PC-9 (cell line): ENCODE results near the gene RNF220. TPM values are rescaled to one million over a fixed set of nuclear protein-coding genes. Genes with fewer than 3 reads are reported as not detected.

Experiments
- BruUV-seq: library from RNA; stranded (reverse); fragments of 400-500 nt; replicated peaks from 2 replicates; lab custom pipeline; 2021; lab: Mats Ljungman, UMichigan
- CTCF ChIA-PET: fragments of 300-600 bp; sonication (Branson Sonifier 250); formaldehyde crosslinking; loops from one replicate; lab custom pipeline; 2022; ENCODE audit warnings: antibody characterized with exemption; lab: Charles Lee
- POLR2A ChIA-PET: fragments of 300-600 bp; sonication (Branson Sonifier 250); formaldehyde crosslinking; loops from one replicate; lab custom pipeline; 2022; ENCODE audit warnings: antibody characterized with exemption; ENCODE audit not compliant: unreplicated experiment; lab: Charles Lee
- DNase-seq, 2 experiments: peaks; one replicate each; pipeline versions ENCODE4 v3.0.0 to v3.0.0-alpha.2; 2015 to 2022; ENCODE audit warnings: mixed read lengths in 1 of 2
- H2AFZ ChIP-seq: fragments of 200-600 bp; sonication (generic); 2 replicates; pipeline ENCODE4 v1.8.1; 2017; ENCODE audit warnings: antibody characterized with exemption
- H3F3A ChIP-seq: fragments of 200-600 bp; sonication (generic); 2 replicates; pipeline ENCODE4 v1.8.1; 2017; ENCODE audit warnings: antibody characterized with exemption, mild to moderate bottlenecking, low read depth; ENCODE audit not compliant: insufficient read depth
- H3K27ac ChIP-seq: fragments of 200-600 bp; sonication (generic); 2 replicates; pipeline ENCODE4 v1.6.1; 2016; ENCODE audit warnings: mixed run types
- H3K27me3 ChIP-seq: fragments of 200-600 bp; sonication (generic); 2 replicates; pipeline ENCODE4 v1.6.1; 2016; ENCODE audit warnings: low read depth, mixed run types; ENCODE audit not compliant: insufficient read depth
- H3K36me3 ChIP-seq: fragments of 200-600 bp; sonication (generic); 2 replicates; pipeline ENCODE4 v1.6.1; 2016; ENCODE audit warnings: low read depth, mixed run types
- H3K4me1 ChIP-seq: fragments of 200-600 bp; sonication (generic); replicated peaks from 2 replicates; pipeline ENCODE4 v1.6.1; 2016; ENCODE audit warnings: mixed run types; ENCODE audit not compliant: insufficient read depth
- H3K4me2 ChIP-seq: fragments of 200-600 bp; sonication (generic); 2 replicates; pipeline ENCODE4 v1.6.1; 2017; ENCODE audit warnings: mixed run types
- H3K4me3 ChIP-seq: fragments of 200-600 bp; sonication (generic); 2 replicates; pipeline ENCODE4 v1.6.1; 2016; ENCODE audit warnings: mixed run types
- H3K79me2 ChIP-seq: fragments of 200-600 bp; sonication (generic); 2 replicates; pipeline ENCODE4 v1.6.1; 2017; ENCODE audit warnings: low read depth, mixed run types
- H3K9me2 ChIP-seq: fragments of 200-600 bp; sonication (generic); 2 replicates; pipeline ENCODE4 v1.8.1; 2017; ENCODE audit warnings: mild to moderate bottlenecking; ENCODE audit not compliant: insufficient read depth
- H3K9me3 ChIP-seq: fragments of 200-600 bp; sonication (generic); 2 replicates; pipeline ENCODE4 v1.8.1; 2016; ENCODE audit warnings: low read depth; ENCODE audit not compliant: insufficient read depth
- H4K20me1 ChIP-seq: fragments of 200-600 bp; sonication (generic); 2 replicates; pipeline ENCODE4 v1.8.1; 2017; ENCODE audit not compliant: insufficient read depth
- EZH2 ChIP-seq: fragments of 200-600 bp; sonication (generic); IDR thresholded peaks from 2 replicates; pipeline ENCODE4 v1.8.0; 2017; ENCODE audit warnings: antibody characterized with exemption, low read depth
- intact Hi-C: fragments of 100-400 bp; cut with micrococcal nuclease; formaldehyde crosslinking; loops from one replicate; pipeline ENCODE4 v1.10.0; 2022; ENCODE audit not compliant: unreplicated experiment
- total RNA-seq: library from RNA; stranded (reverse); gene quantifications from 2 replicates; pipeline ENCODE4 v1.2.3, GENCODE V29; 2021
- TF ChIP-seq, protein P1 (sequence below): fragments of 200-600 bp; sonication (generic); conservative IDR thresholded peaks from 2 replicates; pipeline ENCODE4 v1.6.1; 2017; ENCODE audit warnings: mixed run types, antibody characterized with exemption, mild to moderate bottlenecking, moderate library complexity

RNF220 gene
- total RNA-seq, 1 experiment from 2014 or later = 82.9 TPM

DNA sequence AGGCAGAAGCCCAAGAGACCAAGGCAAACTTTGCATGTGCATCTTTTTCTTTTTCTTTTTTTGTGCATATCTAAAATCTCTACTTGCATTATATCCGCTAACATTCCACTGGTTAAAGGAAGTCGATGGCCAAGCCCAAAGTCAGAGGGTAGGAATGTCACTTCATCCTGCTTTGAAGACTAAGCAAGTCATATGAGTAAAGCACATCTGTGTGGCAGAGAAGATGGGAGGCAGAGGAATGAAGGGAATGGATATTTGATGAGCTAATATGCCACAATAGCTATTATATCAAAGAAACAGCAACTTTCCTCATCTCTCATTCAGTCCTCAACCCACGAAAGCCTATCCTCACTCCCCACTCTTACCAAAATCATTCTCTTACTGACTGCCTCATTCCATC is 59.3 kb downstream of the RNF220 start:
- no peak overlapping the region for H3K4me2 ChIP-seq
- no peak overlapping the region for H3K27ac ChIP-seq
- H2AFZ ChIP-seq = no peak overlapping the region
- ChIA-PET CTCF (no interaction called here), POLR2A (no interaction called here)
- H4K20me1 ChIP-seq = no peaks in the 10 kb centered on the region
- no TSS peak for BruUV-seq
- intact Hi-C loops = no loop called here
- H3K36me3 ChIP-seq = no peaks in the 10 kb centered on the region
- no peaks in the 10 kb centered on the region; the same call in 1 of the 2 replicates for H3K9me3 ChIP-seq
- no peaks in the 10 kb centered on the region for H3K27me3 ChIP-seq
- H3K4me3 ChIP-seq = no peak overlapping the region
- H3K4me1 ChIP-seq = no peaks in the 10 kb centered on the region
- no peak for DNase-seq
- H3K9me2 ChIP-seq = no peaks in the 10 kb centered on the region
- no peaks in the 10 kb centered on the region for H3F3A ChIP-seq
- no peaks in the 10 kb centered on the region for H3K79me2 ChIP-seq
- TF ChIP-seq, protein P1, sequence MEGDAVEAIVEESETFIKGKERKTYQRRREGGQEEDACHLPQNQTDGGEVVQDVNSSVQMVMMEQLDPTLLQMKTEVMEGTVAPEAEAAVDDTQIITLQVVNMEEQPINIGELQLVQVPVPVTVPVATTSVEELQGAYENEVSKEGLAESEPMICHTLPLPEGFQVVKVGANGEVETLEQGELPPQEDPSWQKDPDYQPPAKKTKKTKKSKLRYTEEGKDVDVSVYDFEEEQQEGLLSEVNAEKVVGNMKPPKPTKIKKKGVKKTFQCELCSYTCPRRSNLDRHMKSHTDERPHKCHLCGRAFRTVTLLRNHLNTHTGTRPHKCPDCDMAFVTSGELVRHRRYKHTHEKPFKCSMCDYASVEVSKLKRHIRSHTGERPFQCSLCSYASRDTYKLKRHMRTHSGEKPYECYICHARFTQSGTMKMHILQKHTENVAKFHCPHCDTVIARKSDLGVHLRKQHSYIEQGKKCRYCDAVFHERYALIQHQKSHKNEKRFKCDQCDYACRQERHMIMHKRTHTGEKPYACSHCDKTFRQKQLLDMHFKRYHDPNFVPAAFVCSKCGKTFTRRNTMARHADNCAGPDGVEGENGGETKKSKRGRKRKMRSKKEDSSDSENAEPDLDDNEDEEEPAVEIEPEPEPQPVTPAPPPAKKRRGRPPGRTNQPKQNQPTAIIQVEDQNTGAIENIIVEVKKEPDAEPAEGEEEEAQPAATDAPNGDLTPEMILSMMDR = no peak
- TF ChIP-seq EZH2 = no peak

DNA sequence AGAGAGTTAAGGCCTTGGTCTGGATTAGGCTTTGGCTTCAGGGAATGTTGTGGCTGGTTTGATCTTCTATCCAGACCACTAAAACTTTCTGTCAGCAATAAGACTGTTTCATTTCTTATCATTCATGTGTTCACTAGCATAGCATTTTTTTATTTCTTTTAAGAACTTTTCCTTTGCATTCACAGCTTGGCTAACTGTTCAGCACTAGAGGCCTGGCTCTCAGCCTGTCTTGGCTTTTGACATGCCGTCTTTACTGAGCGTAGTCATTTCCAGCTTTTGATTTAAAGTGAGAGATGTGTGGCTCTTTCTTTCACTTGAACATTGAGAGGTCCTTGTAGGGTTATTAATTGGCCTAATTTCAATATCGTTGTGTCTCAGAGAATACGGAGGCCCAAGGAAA is 62.5 kb downstream of the RNF220 start:
- ChIA-PET CTCF (no interaction called here), POLR2A (interaction anchor here (0.6 kb wide), 1 partner anchor 299 kb away, joined by 4 read pairs; no protein-coding TSS in a partner anchor)
- Histone ChIP-seq H3F3A (no peaks in the 10 kb centered on the region), H3K27ac (no peak overlapping the region), H3K79me2 (no peaks in the 10 kb centered on the region), H3K4me3 (no peak overlapping the region), H3K36me3 (no peaks in the 10 kb centered on the region), H2AFZ (no peak overlapping the region), H3K9me2 (no peaks in the 10 kb centered on the region), H3K4me2 (no peak overlapping the region), H3K9me3 (no peaks in the 10 kb centered on the region; the same call in 1 of the 2 replicates), H4K20me1 (no peaks in the 10 kb centered on the region), H3K27me3 (no peaks in the 10 kb centered on the region), H3K4me1 (no peaks in the 10 kb centered on the region)
- BruUV-seq = no TSS peak
- intact Hi-C loops = no loop called here
- TF ChIP-seq, protein P1 = no peak
- TF ChIP-seq EZH2 = no peak
- no peak for DNase-seq

DNA sequence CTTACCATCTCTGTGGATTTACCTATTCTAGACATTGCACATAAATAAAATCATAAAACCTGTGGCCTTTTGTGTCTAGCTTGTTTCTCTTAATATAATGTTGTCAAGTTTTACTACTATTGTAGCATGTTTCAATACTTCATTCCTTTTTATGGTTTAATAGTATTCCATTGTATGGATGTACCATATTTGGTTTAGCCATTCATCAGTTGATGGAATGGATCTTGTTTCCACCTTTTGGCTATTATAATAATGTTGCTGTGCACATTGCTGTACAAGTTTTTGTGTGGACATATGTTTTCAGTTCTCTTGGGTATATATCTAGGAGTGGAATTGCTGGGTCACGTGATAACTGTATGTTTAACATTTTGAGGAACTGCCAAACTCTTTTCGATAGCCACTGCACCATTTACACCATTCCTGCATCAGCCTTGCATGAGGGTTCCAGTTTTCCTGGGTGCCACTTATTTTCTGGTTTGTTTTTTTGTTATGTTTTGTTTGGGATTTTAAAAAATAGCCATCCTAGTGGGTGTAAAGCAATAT is 66.9 kb downstream of the RNF220 start:
- H3K4me3 ChIP-seq = no peak overlapping the region
- no peaks in the 10 kb centered on the region for H3K9me3 ChIP-seq
- no TSS peak for BruUV-seq
- ChIA-PET POLR2A (interaction anchor here (0.6 kb wide), 1 partner anchor 63 kb away, joined by 14 read pairs; no protein-coding TSS in a partner anchor), CTCF (interaction anchor here (0.7 kb wide), 1 partner anchor 82 kb away, joined by 3 read pairs; no protein-coding TSS in a partner anchor)
- H3K4me1 ChIP-seq = no peaks in the 10 kb centered on the region
- DNase-seq = no peak
- TF ChIP-seq, protein P1 = no peak
- TF ChIP-seq EZH2 = no peak
- H4K20me1 ChIP-seq = no peaks in the 10 kb centered on the region
- no peak overlapping the region for H3K4me2 ChIP-seq
- H2AFZ ChIP-seq = no peak overlapping the region
- H3K79me2 ChIP-seq = no peaks in the 10 kb centered on the region
- H3K27me3 ChIP-seq = no peaks in the 10 kb centered on the region
- no peaks in the 10 kb centered on the region for H3F3A ChIP-seq
- H3K36me3 ChIP-seq = no peaks in the 10 kb centered on the region
- intact Hi-C loops = no loop called here
- no peaks in the 10 kb centered on the region for H3K9me2 ChIP-seq
- H3K27ac ChIP-seq = no peak overlapping the region
